NCI-H1105 treated with DMSO at 0.1 percent for 48 hours (cell line): Measurements from ENCODE around the gene FUT7.

Source experiments
- DNase-seq: peaks from one replicate; lab custom pipeline; 2025; lab: John Stamatoyannopoulos, UW

FUT7 gene

DNA sequence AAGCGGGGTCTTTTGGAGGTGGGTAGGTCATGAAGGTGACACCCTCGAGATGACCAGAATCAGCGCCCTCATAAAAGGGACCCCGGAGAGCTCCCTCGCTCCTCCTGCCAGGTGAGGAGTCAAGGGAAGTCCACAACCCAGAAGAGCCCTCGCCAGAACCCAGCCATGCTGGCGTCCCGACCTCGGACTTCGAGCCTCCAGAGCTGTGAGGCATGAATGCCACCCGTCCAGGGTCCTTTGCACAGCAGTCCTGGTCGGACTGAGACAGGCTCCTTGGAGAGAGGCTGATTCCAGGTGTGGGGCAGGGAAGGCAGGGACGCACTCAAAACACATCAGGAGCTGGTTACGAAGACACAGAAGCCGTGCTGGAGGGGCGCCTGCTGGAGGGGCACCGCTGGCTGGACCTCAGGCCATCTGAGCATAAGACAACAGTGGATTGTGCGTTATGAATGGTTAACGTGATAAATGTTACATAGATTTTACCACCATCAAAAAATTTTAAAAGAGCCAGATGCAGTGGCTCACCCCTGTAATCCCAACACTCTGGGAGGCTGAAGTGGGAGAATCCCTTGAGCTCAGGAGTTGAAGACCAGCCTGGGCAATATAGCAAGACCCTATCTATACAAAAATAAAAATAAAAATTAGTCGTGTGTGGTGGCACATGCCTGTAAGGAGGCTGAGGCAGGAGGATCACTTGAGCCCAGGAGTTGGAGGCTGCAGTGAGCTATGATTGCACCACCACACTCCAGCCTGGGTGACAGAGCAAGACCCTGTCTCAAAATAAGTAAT lies 29.8 kb downstream of the FUT7 start:
- DNase-seq, result no peak

DNA sequence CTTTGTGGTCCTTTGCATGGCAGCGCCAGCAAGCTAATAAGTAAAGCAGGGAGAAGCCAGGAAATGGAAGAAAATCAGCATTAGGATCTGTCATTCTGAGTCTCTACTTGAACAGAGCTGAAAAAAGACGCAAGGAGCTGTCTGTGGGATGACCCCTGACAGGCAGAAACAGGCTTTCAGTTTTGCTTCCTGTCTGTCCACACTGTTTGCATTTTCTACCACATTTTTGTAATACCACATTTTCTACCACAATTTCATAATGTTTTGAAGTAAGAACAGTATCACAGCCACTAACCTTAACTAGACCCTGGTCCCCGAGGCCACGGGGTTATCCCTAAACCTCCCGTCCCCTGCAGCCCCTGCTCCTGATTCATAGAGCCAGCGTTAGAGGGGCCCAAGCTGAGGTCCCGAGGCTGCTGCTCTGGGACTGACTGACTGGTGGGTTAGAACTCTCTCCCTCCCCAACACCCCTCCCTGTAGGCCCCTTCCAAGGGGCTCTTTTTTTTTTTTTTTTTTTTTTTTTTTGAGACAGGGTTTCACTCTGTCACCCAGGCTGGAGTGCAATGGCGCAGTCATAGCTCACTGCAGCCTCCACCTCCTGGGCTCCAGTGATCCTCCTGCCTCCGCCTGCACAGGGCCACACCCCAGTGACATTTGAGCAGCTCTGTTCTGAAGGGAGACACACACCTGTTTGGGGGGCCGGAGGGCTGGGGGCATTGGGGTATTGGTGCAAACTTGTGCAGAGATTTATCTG lies 31.5 kb downstream of the FUT7 start:
- no peak for DNase-seq

DNA sequence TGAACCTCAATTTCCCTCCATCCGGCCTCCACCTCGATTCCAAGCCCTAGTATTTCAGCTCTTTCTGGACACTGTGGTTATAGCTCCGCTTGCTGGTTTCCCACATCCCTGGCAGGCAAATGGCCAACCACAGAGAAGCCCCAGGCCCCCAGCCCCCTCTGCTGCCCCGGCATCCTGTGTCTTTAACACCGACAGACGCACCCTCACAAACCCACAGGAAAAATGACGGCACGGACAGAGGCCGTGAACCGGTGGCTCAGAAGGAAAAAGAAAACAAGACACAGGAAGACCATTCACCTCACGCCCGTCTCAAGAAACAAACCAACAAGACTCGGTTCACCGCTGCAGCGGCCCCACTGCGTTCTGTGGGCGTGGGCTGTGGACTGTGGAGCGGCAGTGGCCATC lies 34.1 kb downstream of the FUT7 start:
- no peak for DNase-seq

DNA sequence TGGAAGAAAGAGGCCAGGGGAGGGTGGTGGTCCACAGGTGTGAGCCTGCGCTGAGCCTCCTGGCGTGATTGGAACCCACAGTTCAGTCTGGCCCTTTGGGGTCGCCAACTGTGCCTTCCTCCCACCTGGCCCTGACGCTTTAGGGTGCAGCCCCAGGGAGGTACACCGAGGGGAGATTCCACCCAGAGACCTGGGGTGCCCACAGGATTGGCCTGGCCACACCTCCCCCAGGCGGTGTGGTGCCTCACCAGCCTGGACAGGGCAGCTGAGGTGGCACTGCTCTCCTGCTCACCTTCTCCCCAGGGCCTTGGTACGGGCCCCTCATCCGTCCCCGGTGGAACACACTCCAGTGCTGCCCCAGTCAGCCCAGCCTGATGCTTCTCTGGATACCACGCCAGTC lies 34.5 kb downstream of the FUT7 start:
- no peak for DNase-seq

DNA sequence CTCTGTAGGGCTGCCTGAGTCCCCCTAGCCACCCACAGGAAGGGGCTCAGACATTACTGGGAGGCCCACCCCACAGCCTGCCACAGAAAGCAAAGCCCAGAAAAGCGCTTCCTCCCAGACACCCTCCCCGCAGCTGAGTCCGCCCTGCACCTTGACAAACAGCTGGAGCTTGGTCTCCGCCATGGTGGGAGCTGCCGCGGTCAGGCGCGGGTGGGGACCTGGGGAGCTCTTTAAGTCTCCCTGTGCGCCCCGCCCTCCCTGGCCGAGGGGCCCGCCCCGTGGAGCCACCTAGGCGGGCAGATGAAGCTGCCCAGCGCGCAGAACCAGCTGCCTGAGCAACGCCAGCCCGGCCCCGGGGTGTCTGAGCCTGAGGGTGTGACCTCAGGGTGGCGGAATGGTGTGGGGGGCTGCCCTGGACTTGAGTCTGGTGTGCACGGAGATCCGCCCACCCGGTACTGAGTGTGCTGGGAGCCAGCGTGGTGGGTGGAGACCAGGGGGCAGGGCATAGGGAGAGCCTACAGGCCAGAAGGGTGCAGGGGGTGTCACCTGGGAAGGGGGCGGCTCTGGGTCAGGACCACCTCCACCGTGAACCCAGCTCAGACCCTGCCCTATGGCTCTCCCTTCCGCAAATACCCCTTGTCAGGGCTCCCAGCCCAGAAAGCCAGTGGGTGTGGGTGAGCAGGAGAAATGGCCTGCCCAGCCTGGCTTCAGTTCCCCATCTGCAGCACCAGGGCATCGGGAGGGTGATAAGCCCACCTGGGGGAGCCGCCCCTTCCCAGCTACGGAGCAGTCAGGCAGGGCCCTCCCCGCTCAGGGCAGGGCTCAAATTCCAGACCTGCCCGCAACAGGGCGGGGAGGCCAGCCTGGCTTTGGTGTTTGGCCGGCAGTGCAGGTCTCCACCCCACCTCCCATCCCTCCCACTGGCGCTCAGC lies 35.3 kb downstream of the FUT7 start, which contains the start of gene CLIC3:
Gene CLIC3, minus strand, starts transcription at position 208 of the 932 bp plus-strand sequence. Its CDS starts 25 bp downstream, at position 183.
- DNase-seq, result no peak

DNA sequence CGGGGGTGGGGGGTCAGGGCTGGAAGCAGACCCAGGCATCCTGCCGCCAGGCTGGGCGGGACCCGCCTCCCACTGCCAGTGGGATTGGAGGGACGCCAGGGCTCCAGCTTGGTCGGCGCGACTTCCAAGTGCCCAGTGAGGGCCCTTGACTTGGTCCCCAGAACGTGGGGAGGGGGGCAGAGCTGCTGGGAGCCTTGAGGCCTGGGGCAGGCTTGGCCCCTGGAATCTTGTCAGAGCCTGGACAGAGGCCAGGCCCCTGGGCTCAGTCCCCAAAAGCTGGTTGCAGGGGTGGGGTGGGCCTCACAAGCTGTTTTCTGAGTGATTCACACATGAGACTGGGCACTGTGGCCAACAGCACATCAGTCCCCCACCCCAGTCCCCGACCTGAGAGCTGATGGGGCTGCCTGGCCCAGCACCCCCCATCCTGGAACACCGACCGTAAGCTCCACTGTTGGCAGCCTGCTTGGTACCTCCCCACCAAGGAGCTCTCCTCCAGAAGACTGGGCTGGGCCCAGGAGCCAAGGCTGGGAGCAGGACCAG lies 36.0 kb downstream of the FUT7 start:
- peak; percentile 29 for DNase-seq

DNA sequence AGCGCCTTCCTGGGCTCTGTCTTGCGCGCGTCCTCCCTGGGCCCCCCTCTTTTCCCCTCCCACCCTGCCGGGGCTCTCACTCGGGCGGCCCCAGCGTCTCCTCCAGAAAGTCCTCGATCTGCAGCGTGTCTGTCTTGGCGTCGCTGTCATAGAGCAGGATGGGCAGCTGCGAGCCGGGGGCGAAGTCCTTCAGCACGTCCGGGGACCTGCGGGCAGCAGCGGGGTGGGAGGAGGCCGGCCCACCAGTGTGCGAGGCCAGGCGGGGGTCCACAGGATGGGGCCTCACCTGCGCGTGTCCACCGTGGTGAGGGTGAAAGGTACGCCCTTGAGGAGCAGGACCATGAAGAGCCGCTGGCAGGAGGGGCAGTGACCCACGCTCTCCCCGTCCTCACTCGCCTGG lies 36.5 kb downstream of the FUT7 start:
- DNase-seq, result no peak

DNA sequence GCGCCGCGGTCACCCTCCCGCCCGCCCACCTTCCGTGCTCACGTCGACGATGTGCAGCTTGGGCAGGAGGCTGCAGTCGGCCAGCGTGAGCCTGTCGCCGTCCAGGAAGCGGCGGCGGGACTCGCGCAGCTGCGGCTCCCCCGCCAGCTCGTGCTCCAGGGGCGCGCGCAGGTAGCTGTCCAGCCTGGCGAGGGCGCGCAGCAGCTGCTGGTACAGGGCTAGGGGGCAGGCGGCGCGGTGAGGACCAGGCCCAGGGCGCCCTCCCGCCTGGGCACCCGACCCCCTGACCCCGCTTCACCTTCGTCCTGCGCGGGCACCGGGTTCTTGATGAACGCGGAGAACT lies 37.0 kb downstream of the FUT7 start:
- DNase-seq, result peak; percentile 17

DNA sequence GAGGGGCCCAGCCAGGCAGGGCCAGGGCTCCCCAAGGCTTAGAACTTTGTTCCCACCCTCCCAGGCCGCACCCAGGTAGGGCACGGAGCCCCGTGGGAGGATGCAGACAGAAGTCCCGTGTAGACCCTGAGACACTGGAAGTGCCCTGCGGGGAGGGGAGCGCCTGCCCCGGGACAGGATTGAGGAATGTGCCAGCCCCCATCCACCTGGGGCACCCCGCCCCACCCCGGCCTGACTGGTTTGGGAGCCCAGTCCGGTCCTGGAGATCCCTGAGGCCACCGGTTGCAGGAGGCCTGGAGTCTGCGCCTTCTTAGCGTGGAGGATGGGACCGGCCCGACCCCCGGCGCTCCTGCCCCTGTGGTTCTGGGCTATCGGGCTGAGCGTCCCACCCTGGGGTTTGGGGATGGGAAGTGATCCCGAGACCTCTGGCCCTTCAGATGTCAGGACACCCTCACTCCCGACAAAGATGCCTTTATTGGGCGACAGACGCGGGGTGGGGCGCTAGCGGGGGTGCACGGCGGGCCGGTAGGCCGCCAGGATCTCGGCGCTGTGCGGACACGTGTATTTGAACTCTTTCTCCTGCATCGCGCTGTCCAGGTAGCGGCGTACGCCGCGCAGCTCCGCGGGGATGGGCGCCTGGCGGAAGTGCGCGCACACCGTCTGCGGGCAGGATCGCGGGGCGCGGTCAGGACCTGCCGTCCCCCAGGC lies 37.6 kb downstream of the FUT7 start:
- DNase-seq, result no peak

DNA sequence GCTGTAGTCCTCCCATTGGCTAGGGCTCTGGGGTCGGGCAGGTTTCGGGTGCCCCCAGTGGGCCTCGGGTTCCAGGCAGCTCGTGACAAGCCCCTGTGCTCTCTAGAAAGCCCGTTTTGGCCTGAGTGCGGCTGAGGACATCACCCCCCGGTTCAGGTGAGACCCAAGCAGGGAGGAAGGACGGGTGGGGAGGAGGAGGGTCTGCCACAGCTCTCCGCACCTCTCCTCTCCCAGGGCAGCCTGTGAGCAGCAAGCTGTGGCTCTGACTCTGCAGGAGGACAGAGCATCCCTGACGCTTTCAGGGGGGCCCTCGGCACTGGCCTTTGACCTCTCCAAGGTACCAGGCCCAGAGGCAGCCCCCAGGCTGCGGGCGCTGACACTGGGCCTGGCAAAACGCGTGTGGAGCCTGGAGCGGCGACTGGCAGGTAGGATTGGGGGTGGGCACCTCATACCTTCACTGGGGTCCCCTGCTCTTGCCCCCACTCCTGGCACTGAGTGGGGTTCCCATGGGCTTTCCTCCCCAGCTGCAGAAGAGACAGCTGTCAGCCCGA lies 39.0 kb downstream of the FUT7 start:
- DNase-seq, result no peak

DNA sequence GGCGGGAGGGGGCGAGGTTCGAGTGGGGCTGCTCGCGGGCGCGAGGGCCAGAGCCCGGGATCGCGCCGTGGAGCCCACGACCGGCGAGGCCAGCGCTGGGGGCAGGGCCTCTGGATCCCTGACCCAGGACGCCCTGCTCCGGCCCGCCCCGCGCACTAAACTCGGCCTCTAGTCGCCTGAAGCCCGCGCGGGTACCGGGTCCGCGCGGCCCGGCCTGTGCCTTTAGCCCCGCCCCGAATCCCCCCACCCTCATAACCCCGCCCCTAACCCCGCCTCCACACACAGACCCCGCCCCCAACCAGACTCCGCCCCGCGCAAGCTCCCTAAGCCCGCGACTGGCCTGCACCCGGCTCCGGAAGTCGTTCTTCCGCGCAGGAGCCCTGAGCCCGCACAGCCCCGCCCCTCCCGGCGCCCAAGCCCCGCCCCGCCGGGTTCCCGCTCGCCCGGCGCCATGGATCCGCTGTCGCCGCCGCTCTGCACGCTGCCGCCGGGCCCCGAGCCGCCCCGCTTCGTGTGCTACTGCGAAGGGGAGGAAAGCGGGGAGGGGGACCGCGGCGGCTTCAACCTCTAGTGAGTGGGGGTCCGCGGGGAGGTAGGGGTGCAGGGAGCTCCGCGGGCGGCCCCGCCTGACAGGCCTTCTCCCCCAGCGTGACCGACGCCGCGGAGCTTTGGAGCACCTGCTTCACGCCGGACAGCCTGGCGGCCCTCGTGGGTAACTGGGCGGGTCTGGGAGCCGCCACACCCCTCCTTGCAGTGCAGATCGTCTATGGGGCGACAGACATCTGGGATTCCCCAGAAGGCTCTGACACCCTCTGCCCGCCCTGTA lies 39.7 kb downstream of the FUT7 start, which contains the start of gene PAXX:
Gene PAXX, plus strand, starts transcription at position 430 of the 826 bp plus-strand sequence. Its CDS starts 22 bp downstream, at position 452.
- peak; percentile 66 for DNase-seq

DNA sequence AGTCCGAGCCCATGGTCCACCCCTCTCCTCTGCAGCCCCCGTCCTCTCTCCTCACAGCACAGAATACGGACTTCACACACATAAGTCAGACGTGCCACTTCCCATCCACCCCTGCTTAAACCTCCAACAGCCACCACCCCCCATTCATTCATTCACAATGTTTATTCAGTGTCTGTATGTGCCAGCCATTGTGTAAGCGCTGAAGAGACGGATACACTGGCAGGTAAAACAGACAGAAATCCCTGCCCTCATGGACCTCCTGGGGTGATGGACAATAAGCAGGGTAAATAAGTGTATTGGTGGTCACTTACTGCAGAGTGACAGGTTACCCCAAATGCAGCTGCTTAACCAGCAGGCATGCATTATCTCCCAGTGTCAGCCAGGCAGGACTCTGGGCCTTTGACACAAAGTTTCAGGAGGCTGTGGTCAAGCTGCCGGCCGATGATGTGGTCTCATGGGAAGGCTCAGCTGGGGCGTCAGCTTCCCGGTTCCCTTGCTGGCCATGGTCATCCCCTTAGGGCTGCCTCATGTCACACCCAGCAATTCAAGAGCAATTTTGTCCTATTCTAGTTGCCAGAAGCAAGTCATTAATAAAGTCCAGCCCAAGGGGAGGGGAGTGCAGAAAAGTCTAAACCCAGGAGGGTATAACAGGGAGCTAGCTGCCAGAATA lies 41.5 kb downstream of the FUT7 start:
- DNase-seq, result no peak

DNA sequence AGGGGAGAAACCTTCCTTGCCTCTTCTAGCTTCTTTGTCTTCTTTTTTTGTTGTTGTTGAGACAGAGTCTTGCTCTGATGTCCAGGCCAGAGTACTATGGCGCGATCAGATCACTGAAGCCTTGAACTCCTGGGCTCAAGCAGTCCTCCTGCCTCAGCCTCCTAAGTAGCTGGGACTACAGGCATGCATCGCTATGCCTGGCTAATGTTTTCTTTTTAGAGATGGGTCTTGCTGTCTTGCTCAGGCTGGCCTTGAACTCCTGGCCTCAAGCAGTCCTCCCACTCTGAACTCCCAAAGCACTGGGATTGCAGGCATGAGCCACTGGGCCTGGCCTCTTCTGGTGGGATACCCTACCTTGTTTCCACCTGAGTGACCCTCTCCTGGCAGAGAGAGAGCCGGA lies 43.0 kb downstream of the FUT7 start:
- no peak for DNase-seq

DNA sequence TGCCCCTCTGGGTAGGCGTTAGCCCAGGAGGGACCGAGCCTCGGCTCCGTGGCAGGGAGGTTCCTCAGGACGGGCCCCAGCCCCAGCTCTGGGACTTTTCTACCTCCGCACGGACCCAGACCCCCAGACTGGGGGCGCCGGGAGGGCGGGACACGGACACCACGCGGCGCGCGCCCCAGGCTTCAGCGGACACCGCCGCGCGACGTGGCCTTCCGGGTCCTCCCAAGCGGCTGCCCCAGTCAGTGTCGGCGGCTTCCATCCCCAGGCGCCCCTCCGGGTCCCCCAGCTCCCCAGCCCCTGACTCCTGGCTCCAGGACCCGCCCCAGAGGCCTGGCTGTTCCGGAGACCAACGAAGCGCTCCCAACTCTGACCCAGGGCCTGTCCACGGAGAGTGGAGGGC lies 46.0 kb downstream of the FUT7 start:
- no peak for DNase-seq

DNA sequence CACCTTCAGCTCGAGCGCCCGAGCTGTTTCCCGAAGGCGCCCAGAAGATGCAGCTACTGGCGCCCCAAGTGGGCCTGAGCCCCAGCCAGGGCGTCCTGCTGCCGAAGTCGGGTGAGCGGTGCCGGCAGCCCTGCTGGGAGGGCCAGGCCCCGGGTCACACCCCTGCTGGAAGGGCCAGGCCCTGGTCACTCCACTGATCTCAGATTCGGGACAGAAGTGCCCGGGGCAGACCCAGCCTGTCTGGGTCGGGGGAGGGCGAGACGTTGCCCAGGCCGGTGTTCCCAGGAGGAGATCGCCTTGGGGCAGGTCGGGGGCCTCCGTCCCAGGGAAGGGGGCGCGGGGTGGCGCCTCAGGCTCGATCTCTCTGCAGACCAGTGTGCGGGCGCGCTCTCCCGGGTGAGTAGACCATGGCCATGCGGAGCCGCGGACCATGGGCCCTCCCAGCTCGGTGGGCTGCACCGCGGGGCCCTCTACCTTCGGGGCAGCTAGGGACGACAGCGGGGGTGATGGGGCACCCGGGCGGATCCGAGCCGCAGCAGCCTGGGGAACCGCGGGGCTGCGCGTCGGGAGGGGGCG lies 46.8 kb downstream of the FUT7 start:
- no peak for DNase-seq

DNA sequence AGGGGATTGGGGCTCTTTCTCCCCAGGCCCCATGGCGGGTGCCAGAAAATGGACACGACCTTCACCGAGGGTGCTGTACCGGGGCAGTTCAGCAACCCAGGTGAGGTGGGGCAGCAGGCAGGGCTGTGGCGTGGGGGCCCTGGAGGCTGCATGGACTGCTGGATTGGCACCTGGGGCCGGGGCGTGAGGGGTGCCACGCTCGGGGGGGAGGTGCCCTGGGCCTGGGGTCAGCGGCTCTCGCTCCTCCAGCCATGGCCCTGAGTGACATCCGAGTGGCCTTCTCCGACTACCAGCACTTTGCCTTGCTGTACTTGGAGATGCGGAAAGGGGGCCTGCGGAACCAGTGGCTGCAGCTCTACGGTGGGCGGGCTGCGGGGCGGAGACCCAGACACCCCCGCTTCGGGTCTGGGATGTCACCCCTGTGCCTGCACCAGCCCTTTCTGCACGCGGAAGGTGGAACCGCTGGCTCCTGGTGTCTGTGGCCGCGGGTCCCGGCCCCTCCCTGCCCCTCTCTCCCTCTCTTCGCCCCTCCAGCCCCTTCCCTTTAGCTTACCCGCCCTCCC lies 47.3 kb downstream of the FUT7 start:
- no peak for DNase-seq

DNA sequence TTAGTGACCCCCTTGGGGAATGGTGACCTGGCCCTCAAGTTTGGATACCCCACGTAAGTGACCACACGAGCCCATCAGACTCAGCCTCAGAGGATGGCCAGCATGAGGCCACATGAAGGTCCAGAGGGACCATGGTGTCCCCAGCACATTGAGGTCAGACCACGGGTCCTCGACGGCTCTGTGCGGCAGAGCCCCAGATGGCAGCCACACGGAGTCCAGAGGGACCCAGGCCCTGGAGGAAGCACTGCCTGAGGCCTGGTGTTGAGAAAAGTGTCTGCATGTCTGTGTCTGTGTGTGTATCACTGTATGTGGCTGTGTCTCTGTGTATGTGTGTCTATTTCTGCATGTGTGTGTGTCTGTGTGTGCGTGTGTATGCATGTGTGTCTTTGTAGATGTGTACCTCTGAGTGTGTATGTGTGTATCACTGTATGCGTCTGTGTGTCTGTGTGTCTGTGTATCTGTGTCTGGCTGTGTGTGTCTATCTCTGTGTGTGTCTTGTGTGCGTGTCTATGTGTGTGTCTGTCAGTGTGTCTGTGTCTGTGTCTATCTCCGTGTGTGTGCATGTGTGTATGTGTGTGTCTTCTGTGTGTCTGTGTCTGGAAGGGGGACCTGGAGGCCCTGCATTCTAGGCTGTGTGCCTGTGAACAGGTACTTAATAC lies 48.1 kb downstream of the FUT7 start:
- DNase-seq, result no peak

DNA sequence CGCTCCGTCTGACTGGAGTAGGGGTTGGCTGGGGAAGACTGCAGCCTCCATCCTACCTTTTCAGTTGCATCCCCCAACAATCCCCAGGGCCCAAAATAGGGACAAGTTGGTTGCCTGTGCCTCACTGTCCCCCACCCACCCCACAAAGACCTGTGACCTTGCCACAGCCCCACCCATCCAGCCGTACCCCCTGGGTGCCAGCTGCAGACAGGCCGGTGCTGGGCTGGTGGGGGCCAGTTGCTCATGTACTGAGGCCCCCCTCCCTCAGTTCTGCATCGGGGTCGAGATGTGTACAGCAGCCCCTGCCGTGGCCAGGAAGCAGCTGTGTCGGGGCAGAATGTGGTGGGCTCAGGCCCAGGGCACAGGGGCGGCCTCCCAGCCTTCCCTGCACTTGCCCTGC lies 48.7 kb downstream of the FUT7 start:
- DNase-seq, result no peak
